ENCODE measurements around the gene FYTTD1.

The FYTTD1 gene

GRCh38 chr3:197793247-197793646, 43.6 kb downstream of the FYTTD1 start:
- ChIA-PET CTCF (no interaction called here), POLR2A (no interaction called here)
- TF ChIP-seq FOXM1 (IDR thresholded peaks at IDR 0.05; ENCODE audit: borderline replicate concordance) = no peak
- TF ChIP-seq SUZ12 (IDR thresholded peaks at IDR 0.05) = no peak
- TF ChIP-seq FOXK2 (IDR thresholded peaks at IDR 0.05) = no peak
- TF ChIP-seq CTBP1 (IDR thresholded peaks at IDR 0.05; ENCODE audit: borderline replicate concordance) = no peak
- TF ChIP-seq, protein P1, sequence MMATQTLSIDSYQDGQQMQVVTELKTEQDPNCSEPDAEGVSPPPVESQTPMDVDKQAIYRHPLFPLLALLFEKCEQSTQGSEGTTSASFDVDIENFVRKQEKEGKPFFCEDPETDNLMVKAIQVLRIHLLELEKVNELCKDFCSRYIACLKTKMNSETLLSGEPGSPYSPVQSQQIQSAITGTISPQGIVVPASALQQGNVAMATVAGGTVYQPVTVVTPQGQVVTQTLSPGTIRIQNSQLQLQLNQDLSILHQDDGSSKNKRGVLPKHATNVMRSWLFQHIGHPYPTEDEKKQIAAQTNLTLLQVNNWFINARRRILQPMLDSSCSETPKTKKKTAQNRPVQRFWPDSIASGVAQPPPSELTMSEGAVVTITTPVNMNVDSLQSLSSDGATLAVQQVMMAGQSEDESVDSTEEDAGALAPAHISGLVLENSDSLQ (IDR thresholded peaks at IDR 0.05) = no peak
- TF ChIP-seq BHLHE40 (IDR thresholded peaks at IDR 0.05; ENCODE audit: borderline replicate concordance) = no peak
- TF ChIP-seq NFRKB (IDR thresholded peaks at IDR 0.05) = no peak
- no peak for TF ChIP-seq ZNF384 (IDR thresholded peaks at IDR 0.05)
- no peak for TF ChIP-seq L3MBTL2 (conservative IDR thresholded peaks at IDR 0.05)
- no peak for DNase-seq (ENCODE audit: extremely low spot score)

DNA sequence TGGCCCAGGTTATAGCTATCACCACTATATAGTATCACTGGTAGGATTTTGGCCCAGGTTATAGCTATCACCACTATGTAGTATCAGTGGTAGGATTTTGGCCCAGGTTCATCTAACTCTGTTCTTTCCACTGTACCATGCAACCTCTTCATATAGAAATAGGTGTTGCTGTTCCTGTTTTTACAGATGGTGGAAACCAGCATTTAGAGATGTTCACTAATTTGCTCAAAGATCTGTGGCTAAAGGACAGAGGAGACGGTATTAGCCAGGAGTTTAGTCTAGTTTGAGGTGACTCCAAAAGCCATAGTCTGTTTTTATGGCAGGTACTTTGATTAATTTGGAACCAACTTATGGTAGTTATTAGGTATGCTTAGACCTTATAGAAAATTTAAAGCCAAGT, 44.4 kb downstream of the FYTTD1 start:
- POLR2A ChIA-PET = no interaction called here
- no peak for DNase-seq (ENCODE audit: extremely low spot score)
- TF ChIP-seq, protein P1 (IDR thresholded peaks at IDR 0.05) = no peak
- TF ChIP-seq CTBP1 (IDR thresholded peaks at IDR 0.05; ENCODE audit: borderline replicate concordance) (no peak), HDGF (IDR thresholded peaks at IDR 0.05; ENCODE audit: borderline replicate concordance) (no peak), LEF1 (IDR thresholded peaks at IDR 0.05; ENCODE audit: borderline replicate concordance) (no peak), ZNF384 (IDR thresholded peaks at IDR 0.05) (no peak), ELF4 (IDR thresholded peaks at IDR 0.05) (no peak), SP1 (IDR thresholded peaks at IDR 0.05) (no peak), FOXM1 (IDR thresholded peaks at IDR 0.05; ENCODE audit: borderline replicate concordance) (no peak), FOXA1 (IDR thresholded peaks at IDR 0.05) (no peak), ARNT (IDR thresholded peaks at IDR 0.05) (no peak), NFRKB (IDR thresholded peaks at IDR 0.05) (no peak), SUZ12 (IDR thresholded peaks at IDR 0.05) (no peak), L3MBTL2 (conservative IDR thresholded peaks at IDR 0.05) (no peak), BHLHE40 (IDR thresholded peaks at IDR 0.05; ENCODE audit: borderline replicate concordance) (no peak), FOXK2 (IDR thresholded peaks at IDR 0.05) (no peak), TARDBP (IDR thresholded peaks at IDR 0.05) (no peak)
- CTCF ChIA-PET = no interaction called here

DNA sequence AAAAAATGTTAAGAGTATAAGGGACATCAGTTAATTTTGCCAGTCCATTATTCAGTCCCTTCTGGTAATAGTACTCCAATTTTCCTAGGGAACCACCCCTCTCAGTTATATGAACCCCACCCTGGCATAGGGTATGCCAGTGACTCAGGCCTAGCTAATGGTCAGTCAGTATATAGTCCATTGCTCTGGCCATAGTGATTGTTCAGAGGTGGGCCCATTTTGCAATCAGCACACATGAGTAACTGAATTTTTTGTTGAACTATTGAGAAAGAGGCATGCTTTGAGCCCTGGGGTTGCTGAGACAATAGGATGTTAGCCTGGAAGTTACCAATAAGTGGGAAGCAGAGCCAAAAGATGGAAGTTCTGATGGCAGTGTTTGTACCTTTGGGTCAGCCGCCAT, 45.5 kb downstream of the FYTTD1 start:
- ChIA-PET POLR2A (no interaction called here), CTCF (no interaction called here)
- DNase-seq (ENCODE audit: extremely low spot score) = no peak
- no peak for TF ChIP-seq SUZ12 (IDR thresholded peaks at IDR 0.05)
- TF ChIP-seq, protein P1 (IDR thresholded peaks at IDR 0.05) = no peak
- TF ChIP-seq ARNT (IDR thresholded peaks at IDR 0.05) = no peak
- no peak for TF ChIP-seq FOXA1 (IDR thresholded peaks at IDR 0.05)
- TF ChIP-seq ELF4 (IDR thresholded peaks at IDR 0.05) = no peak
- TF ChIP-seq FOXK2 (IDR thresholded peaks at IDR 0.05) = no peak
- no peak for TF ChIP-seq NFRKB (IDR thresholded peaks at IDR 0.05)
- TF ChIP-seq TARDBP (IDR thresholded peaks at IDR 0.05) = no peak
- no peak for TF ChIP-seq LEF1 (IDR thresholded peaks at IDR 0.05; ENCODE audit: borderline replicate concordance)
- no peak for TF ChIP-seq L3MBTL2 (conservative IDR thresholded peaks at IDR 0.05)
- no peak for TF ChIP-seq SP1 (IDR thresholded peaks at IDR 0.05)
- no peak for TF ChIP-seq FOXM1 (IDR thresholded peaks at IDR 0.05; ENCODE audit: borderline replicate concordance)
- no peak for TF ChIP-seq CTBP1 (IDR thresholded peaks at IDR 0.05; ENCODE audit: borderline replicate concordance)
- no peak for TF ChIP-seq BHLHE40 (IDR thresholded peaks at IDR 0.05; ENCODE audit: borderline replicate concordance)
- no peak for TF ChIP-seq HDGF (IDR thresholded peaks at IDR 0.05; ENCODE audit: borderline replicate concordance)
- TF ChIP-seq ZNF384 (IDR thresholded peaks at IDR 0.05) = no peak

DNA sequence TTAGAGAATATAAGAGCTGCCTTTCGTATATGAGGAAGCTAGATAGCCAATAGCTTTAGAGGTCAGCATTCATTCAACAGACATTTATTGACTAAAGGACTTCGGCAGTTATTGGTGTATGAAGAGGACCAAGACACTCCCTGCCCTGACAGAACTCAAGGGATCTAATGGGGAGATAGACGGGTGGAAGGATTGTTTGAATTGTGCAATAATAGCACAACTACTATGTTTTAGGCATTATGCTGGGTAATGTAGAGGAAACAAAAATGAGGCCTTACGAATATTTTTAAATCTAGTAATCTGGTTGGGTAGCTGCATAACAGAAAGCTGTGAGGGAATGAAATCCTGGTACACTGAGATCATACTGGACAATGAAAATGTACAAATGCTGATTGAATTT, 46.4 kb downstream of the FYTTD1 start:
- POLR2A ChIA-PET = interaction anchor here (0.8 kb wide), 1 partner anchor 110 kb away, joined by 4 read pairs; no protein-coding TSS in a partner anchor
- no peak for DNase-seq (ENCODE audit: extremely low spot score)
- TF ChIP-seq NFRKB (IDR thresholded peaks at IDR 0.05) (no peak), SP1 (IDR thresholded peaks at IDR 0.05) (no peak), SUZ12 (IDR thresholded peaks at IDR 0.05) (no peak)
- CTCF ChIA-PET = no interaction called here

DNA sequence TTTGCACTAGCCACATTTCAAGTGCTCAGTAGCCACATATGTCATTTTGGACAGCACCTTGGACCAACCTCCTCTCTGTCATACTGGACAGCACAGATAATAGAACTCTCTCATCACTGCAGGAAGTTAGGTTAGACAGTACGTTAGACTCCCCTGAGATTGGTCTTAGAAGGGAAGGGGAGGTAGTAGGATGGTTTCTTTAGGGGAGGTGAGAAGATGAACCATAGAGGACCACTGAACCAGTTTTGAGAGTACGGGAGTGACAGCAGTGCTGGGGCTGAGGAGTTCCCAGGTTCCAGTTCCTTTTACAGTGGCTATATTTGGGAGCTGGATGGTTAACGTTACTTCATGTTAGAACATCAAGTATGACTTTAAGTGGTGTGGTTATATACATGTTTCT, 49.2 kb downstream of the FYTTD1 start:
- ChIA-PET POLR2A (no interaction called here), CTCF (no interaction called here)
- no peak for DNase-seq (ENCODE audit: extremely low spot score)
- no peak for TF ChIP-seq ZNF384 (IDR thresholded peaks at IDR 0.05)
- TF ChIP-seq TARDBP (IDR thresholded peaks at IDR 0.05) = no peak
- TF ChIP-seq ELF4 (IDR thresholded peaks at IDR 0.05) = no peak
- no peak for TF ChIP-seq ARNT (IDR thresholded peaks at IDR 0.05)
- TF ChIP-seq L3MBTL2 (conservative IDR thresholded peaks at IDR 0.05) = no peak
- TF ChIP-seq LEF1 (IDR thresholded peaks at IDR 0.05; ENCODE audit: borderline replicate concordance) = no peak
- TF ChIP-seq SUZ12 (IDR thresholded peaks at IDR 0.05) = no peak
- TF ChIP-seq SP1 (IDR thresholded peaks at IDR 0.05) = no peak
- TF ChIP-seq HDGF (IDR thresholded peaks at IDR 0.05; ENCODE audit: borderline replicate concordance) = no peak
- TF ChIP-seq FOXK2 (IDR thresholded peaks at IDR 0.05) = no peak
- TF ChIP-seq CTBP1 (IDR thresholded peaks at IDR 0.05; ENCODE audit: borderline replicate concordance) = no peak
- TF ChIP-seq NFRKB (IDR thresholded peaks at IDR 0.05) = no peak
- TF ChIP-seq, protein P1 (IDR thresholded peaks at IDR 0.05) = no peak
- TF ChIP-seq FOXM1 (IDR thresholded peaks at IDR 0.05; ENCODE audit: borderline replicate concordance) = no peak
- no peak for TF ChIP-seq FOXA1 (IDR thresholded peaks at IDR 0.05)
- no peak for TF ChIP-seq BHLHE40 (IDR thresholded peaks at IDR 0.05; ENCODE audit: borderline replicate concordance)

DNA sequence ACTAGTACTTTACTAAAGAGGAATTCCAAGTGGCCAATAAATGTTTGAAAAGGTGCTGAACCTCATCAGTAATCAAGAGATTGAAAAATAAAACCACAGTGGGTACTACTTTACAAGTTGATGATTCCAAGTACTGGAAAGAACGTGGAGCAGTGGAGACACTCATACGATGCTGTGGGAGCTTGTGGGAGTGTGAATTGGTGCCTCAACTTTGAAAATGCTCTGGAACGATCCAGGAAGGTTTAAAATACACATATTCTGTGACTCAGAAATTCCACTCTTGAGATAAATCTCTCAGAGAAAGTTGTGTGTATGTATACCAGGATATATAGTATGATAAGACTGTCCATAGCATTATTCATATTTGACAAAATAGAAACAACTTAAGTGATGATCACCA, 50.7 kb downstream of the FYTTD1 start:
- ChIA-PET POLR2A (no interaction called here), CTCF (interaction anchor here (0.8 kb wide), 1 partner anchor 11 kb away, joined by 4 read pairs; no protein-coding TSS in a partner anchor)
- TF ChIP-seq L3MBTL2 (conservative IDR thresholded peaks at IDR 0.05) (no peak), CTBP1 (IDR thresholded peaks at IDR 0.05; ENCODE audit: borderline replicate concordance) (no peak), SP1 (IDR thresholded peaks at IDR 0.05) (no peak), FOXM1 (IDR thresholded peaks at IDR 0.05; ENCODE audit: borderline replicate concordance) (no peak)
- DNase-seq (ENCODE audit: extremely low spot score) = no peak
